ENCODE measurements around the gene CEP192.
"Not testable (repeated sequence)": the region's sequence is repeated elsewhere in the genome, so short reads cannot be mapped to it uniquely, and the experiment has no call there.

CEP192 gene

GRCh38 chr18:13032173-13032572, 41.0 kb downstream of the CEP192 start:
- no peak for DNase-seq

GRCh38 chr18:13035249-13035914, 44.2 kb downstream of the CEP192 start:
- DNase-seq, result peak; percentile 51

GRCh38 chr18:13036622-13037320, 45.6 kb downstream of the CEP192 start:
- peak; percentile 10 for DNase-seq

GRCh38 chr18:13039806-13040205, 48.6 kb downstream of the CEP192 start:
- DNase-seq, result no peak

- DNase-seq, result no peak
Measured at GRCh38 chr18:13043066-13043465, 51.9 kb downstream of the CEP192 start.

GRCh38 chr18:13048061-13048595, 57.0 kb downstream of the CEP192 start:
- peak; percentile 12 for DNase-seq

- peak; percentile 10 for DNase-seq
Measured at GRCh38 chr18:13051159-13051558, 60.0 kb downstream of the CEP192 start.

GRCh38 chr18:13051950-13052349, 60.8 kb downstream of the CEP192 start:
- no peak for DNase-seq

GRCh38 chr18:13054336-13054735, 63.2 kb downstream of the CEP192 start:
- no peak for DNase-seq

- no peak for DNase-seq
Measured at GRCh38 chr18:13061630-13062189, 70.5 kb downstream of the CEP192 start.

- no peak for DNase-seq
Measured at GRCh38 chr18:13067124-13067523, 76.0 kb downstream of the CEP192 start.

GRCh38 chr18:13067966-13068365, 76.8 kb downstream of the CEP192 start:
- no peak for DNase-seq

GRCh38 chr18:13070460-13070859, 79.3 kb downstream of the CEP192 start:
- no peak for DNase-seq

- no peak for DNase-seq
Measured at GRCh38 chr18:13076886-13077285, 85.7 kb downstream of the CEP192 start.

GRCh38 chr18:13077473-13077872, 86.3 kb downstream of the CEP192 start:
- no peak for DNase-seq

- DNase-seq, result not testable (repeated sequence)
Measured at GRCh38 chr18:13078065-13078464, 86.9 kb downstream of the CEP192 start.

GRCh38 chr18:13086906-13087305, 95.7 kb downstream of the CEP192 start:
- no peak for DNase-seq

GRCh38 chr18:13095466-13095865, 104.3 kb downstream of the CEP192 start:
- DNase-seq, result no peak

GRCh38 chr18:13096232-13096631, 105.1 kb downstream of the CEP192 start:
- DNase-seq, result no peak

- DNase-seq, result no peak
Measured at GRCh38 chr18:13096719-13097118, 105.6 kb downstream of the CEP192 start.

GRCh38 chr18:13098104-13098503, 106.9 kb downstream of the CEP192 start:
- DNase-seq, result not testable (repeated sequence)

- no peak for DNase-seq
Measured at GRCh38 chr18:13099113-13099512, 108.0 kb downstream of the CEP192 start.

- no peak for DNase-seq
Measured at GRCh38 chr18:13100942-13101658, 109.9 kb downstream of the CEP192 start.
